ENCODE data around the gene C6orf132.

C6orf132 gene

DNA sequence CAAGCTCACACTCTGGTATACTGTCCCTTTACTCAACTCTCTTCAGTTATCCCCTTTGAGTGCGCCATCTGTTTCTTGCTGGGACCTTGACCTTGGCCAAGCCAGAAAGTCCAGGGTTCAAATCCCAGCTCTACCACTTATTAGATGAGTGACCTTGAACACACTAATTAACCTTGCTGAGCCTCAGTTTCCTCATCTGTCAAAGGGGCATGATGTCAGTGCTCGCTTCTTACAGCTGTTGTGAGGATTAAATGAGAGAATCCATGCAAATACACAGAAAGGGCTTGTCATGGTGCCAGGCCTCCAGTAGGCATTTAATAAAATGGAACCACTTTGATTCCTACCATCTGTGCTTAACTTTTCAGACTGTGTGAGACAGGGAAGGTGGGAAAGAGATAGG lies 34.3 kb downstream of the C6orf132 start:
- no peak overlapping the region for H2AFZ ChIP-seq (ENCODE audit: low read length)
- no peaks in the 10 kb centered on the region for H3F3A ChIP-seq (ENCODE audit: insufficient read depth, low read length)
- H3K4me1 ChIP-seq (ENCODE audit: low read length) = peaks cover 4% of the 10 kb centered on the region; the same call in 1 of the 2 replicates
- no peaks in the 10 kb centered on the region for H3K36me3 ChIP-seq (replicated peaks; ENCODE audit: insufficient read depth, low read length)
- H3K4me2 ChIP-seq (ENCODE audit: low read depth, low read length) = no peak overlapping the region
- H3K4me3 ChIP-seq (ENCODE audit: low read length) = no peak overlapping the region
- no peaks in the 10 kb centered on the region for H3K9me2 ChIP-seq (replicated peaks; ENCODE audit: insufficient read depth, low read length)
- H3K27ac ChIP-seq (ENCODE audit: low read length) = no peak overlapping the region
- no peak for DNase-seq
- H3K27me3 ChIP-seq (replicated peaks; ENCODE audit: insufficient read depth, low read length) = peaks cover 13% of the 10 kb centered on the region
- H3K9ac ChIP-seq (ENCODE audit: low read length) = no peak overlapping the region
- H3K9me3 ChIP-seq (replicated peaks; ENCODE audit: insufficient read depth, low read length) = no peaks in the 10 kb centered on the region
- no peaks in the 10 kb centered on the region for H4K20me1 ChIP-seq (ENCODE audit: insufficient read depth, low read length)
- no peak for TF ChIP-seq EZH2 (optimal IDR thresholded peaks at IDR 0.05; ENCODE audit: low read depth, low read length)
- no peak for TF ChIP-seq EZH2phosphoT487 (IDR thresholded peaks at IDR 0.05; ENCODE audit: low read length)
- TF ChIP-seq, protein P1, sequence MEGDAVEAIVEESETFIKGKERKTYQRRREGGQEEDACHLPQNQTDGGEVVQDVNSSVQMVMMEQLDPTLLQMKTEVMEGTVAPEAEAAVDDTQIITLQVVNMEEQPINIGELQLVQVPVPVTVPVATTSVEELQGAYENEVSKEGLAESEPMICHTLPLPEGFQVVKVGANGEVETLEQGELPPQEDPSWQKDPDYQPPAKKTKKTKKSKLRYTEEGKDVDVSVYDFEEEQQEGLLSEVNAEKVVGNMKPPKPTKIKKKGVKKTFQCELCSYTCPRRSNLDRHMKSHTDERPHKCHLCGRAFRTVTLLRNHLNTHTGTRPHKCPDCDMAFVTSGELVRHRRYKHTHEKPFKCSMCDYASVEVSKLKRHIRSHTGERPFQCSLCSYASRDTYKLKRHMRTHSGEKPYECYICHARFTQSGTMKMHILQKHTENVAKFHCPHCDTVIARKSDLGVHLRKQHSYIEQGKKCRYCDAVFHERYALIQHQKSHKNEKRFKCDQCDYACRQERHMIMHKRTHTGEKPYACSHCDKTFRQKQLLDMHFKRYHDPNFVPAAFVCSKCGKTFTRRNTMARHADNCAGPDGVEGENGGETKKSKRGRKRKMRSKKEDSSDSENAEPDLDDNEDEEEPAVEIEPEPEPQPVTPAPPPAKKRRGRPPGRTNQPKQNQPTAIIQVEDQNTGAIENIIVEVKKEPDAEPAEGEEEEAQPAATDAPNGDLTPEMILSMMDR (IDR thresholded peaks at IDR 0.05; ENCODE audit: low read length) = no peak
- H3K79me2 ChIP-seq (ENCODE audit: low read length) = no peaks in the 10 kb centered on the region

DNA sequence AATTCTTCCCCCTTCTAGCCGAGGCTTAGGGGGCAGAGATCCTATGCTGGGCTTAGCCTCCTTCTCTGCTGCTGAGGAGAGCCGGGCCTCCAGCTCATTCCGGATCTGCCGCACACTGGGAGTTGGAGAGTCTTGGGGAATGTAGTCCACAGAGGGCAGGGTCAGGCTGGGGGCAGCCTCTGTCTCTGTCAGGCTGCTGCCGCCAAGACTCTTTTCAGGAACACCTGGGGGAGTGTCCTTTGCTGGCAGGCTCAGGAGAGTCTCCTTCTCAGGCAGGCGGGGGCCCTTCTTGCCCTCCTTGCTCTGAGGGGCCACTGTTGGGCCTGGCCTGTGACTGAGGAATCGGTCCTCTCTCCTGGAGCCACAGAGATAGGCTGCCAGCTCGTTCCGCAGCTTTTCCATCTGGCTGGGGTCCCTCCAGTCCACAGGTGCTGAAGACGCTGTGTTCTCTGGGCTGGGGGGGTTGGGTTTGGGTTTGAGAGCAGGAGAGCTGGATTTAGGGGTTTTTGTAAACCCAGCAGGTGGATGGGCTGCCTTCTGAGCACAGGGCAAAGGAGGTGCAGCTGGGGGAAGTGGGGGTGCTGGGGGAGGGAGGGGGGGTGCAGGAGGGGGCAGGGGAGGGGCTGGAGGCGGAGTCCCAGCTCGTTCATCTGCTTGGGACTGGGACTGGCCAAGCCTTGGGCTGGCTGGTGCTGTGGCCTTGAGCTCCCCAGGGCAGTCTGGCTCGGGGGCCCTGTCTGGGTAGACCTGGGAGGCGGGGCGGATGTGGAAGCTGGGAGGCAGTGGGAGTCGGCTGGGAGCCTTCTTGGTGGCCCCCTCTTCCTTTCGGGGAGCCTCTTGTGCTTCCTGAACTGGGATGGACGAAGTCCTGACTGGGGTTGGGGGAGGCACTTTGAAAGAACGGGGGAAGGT lies 36.1 kb downstream of the C6orf132 start:
- Histone ChIP-seq H3K9ac (ENCODE audit: low read length) (no peak overlapping the region), H2AFZ (ENCODE audit: low read length) (no peak overlapping the region), H3K79me2 (ENCODE audit: low read length) (no peaks in the 10 kb centered on the region), H3K9me2 (replicated peaks; ENCODE audit: insufficient read depth, low read length) (no peaks in the 10 kb centered on the region), H3K9me3 (replicated peaks; ENCODE audit: insufficient read depth, low read length) (no peaks in the 10 kb centered on the region), H3K4me1 (ENCODE audit: low read length) (peaks cover 4% of the 10 kb centered on the region; the same call in 1 of the 2 replicates), H3K36me3 (replicated peaks; ENCODE audit: insufficient read depth, low read length) (no peaks in the 10 kb centered on the region), H3K27ac (ENCODE audit: low read length) (no peak overlapping the region), H3K27me3 (replicated peaks; ENCODE audit: insufficient read depth, low read length) (peaks cover 13% of the 10 kb centered on the region), H3K4me3 (ENCODE audit: low read length) (no peak overlapping the region), H3F3A (ENCODE audit: insufficient read depth, low read length) (no peaks in the 10 kb centered on the region), H4K20me1 (ENCODE audit: insufficient read depth, low read length) (no peaks in the 10 kb centered on the region), H3K4me2 (ENCODE audit: low read depth, low read length) (no peak overlapping the region)
- TF ChIP-seq EZH2 (optimal IDR thresholded peaks at IDR 0.05; ENCODE audit: low read depth, low read length) (no peak), EZH2phosphoT487 (IDR thresholded peaks at IDR 0.05; ENCODE audit: low read length) (no peak)
- TF ChIP-seq, protein P1 (IDR thresholded peaks at IDR 0.05; ENCODE audit: low read length) = no peak
- DNase-seq = no peak

DNA sequence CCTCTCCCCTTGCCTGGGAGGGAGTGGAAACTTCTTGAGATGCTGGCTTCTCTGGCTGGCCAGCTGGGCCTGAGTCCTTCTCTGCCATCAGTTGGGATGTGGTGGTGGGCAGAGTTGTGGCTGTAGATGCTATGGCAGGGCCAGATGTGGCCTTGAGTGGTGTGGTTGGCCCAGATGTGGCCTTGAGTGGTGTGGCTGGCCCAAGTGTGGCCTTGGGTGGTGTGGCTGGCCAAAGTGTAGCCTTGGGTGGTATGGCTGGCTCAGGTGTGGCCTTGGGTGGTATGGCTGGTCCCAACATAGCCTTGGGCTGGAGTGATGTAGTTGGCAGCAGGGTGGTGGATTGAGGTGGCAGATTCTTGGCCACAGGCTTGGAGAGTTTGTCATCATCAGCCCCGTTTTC lies 36.7 kb downstream of the C6orf132 start:
- no peak for DNase-seq
- H3K9me3 ChIP-seq (replicated peaks; ENCODE audit: insufficient read depth, low read length) = no peaks in the 10 kb centered on the region
- no peak overlapping the region for H3K9ac ChIP-seq (ENCODE audit: low read length)
- H3K36me3 ChIP-seq (replicated peaks; ENCODE audit: insufficient read depth, low read length) = no peaks in the 10 kb centered on the region
- peaks cover 13% of the 10 kb centered on the region for H3K27me3 ChIP-seq (replicated peaks; ENCODE audit: insufficient read depth, low read length)
- no peak overlapping the region for H3K4me3 ChIP-seq (ENCODE audit: low read length)
- H3K9me2 ChIP-seq (replicated peaks; ENCODE audit: insufficient read depth, low read length) = no peaks in the 10 kb centered on the region
- H3F3A ChIP-seq (ENCODE audit: insufficient read depth, low read length) = no peaks in the 10 kb centered on the region
- no peak overlapping the region for H3K4me2 ChIP-seq (ENCODE audit: low read depth, low read length)
- peaks cover 4% of the 10 kb centered on the region; the same call in 1 of the 2 replicates for H3K4me1 ChIP-seq (ENCODE audit: low read length)
- no peak overlapping the region for H3K27ac ChIP-seq (ENCODE audit: low read length)
- H3K79me2 ChIP-seq (ENCODE audit: low read length) = no peaks in the 10 kb centered on the region
- no peak overlapping the region for H2AFZ ChIP-seq (ENCODE audit: low read length)
- no peak for TF ChIP-seq EZH2phosphoT487 (IDR thresholded peaks at IDR 0.05; ENCODE audit: low read length)
- TF ChIP-seq, protein P1 (IDR thresholded peaks at IDR 0.05; ENCODE audit: low read length) = no peak
- no peak for TF ChIP-seq EZH2 (optimal IDR thresholded peaks at IDR 0.05; ENCODE audit: low read depth, low read length)
- no peaks in the 10 kb centered on the region for H4K20me1 ChIP-seq (ENCODE audit: insufficient read depth, low read length)

All from MM.1S (cell line).